K562 (cell line): Measurements from ENCODE around the gene COL4A1. TPM values are rescaled to one million over a fixed set of nuclear protein-coding genes. Genes with fewer than 3 reads are reported as not detected.

Source experiments
- ATAC-seq: fragments of 200-7000 bp; cut with Tn5 transposase; 3 replicates; pipeline ENCODE4 v1.9.1; 2020; ENCODE audit warnings: moderate library complexity
- BruUV-seq: library from RNA; stranded (reverse); fragments of 400-500 nt; replicated peaks from 2 replicates; lab custom pipeline; 2021; lab: Mats Ljungman, UMichigan
- CTCF ChIA-PET: fragments of 300-600 bp; formaldehyde crosslinking; extraction: SDS; loops from one replicate; lab custom pipeline; 2021; ENCODE audit warnings: low intra/inter-chr PET ratio; lab: Yijun Ruan, JAX
- POLR2A ChIA-PET: fragments of 300-600, 350-650 bp; sonication (Branson Sonifier 250); formaldehyde crosslinking; extraction: SDS; loops from one replicate; lab custom pipeline; 2021; ENCODE audit warnings: antibody characterized with exemption, inconsistent platforms; lab: Yijun Ruan, JAX
- DNase-seq, 4 experiments: peaks; one replicate each; pipeline versions ENCODE4 v3.0.0 to v3.0.0-alpha.2; 2011 to 2018; ENCODE audit warnings: low spot score in 3 of 4, mixed read lengths in 3 of 4; ENCODE audit errors: extremely low read depth in 1 of 4
- FAIRE-seq: peaks from 2 replicates; lab custom pipeline; 2011; peaks lifted over from hg19 to GRCh38; lab: Jason Lieb, UNC
- H2AFZ ChIP-seq: 2 replicates; pipeline ENCODE4 v1.6.0; 2011; ENCODE audit warnings: low read depth, low read length, control low read depth, inconsistent platforms
- H3K27ac ChIP-seq: fragments of 200-600 bp; 3 replicates; pipeline ENCODE4 v1.8.0; 2011; ENCODE audit warnings: low read depth, mild to moderate bottlenecking, control low read depth, inconsistent platforms, low read length, moderate library complexity, mixed read lengths; ENCODE audit errors: extremely low read depth
- H3K27me3 ChIP-seq, 2 experiments: fragments of 300-600 bp in 1 of 2; 2 replicates in 1 of 2; 3 replicates in 1 of 2; pipeline versions ENCODE4 v1.6.0 to v1.8.0; 2011; ENCODE audit warnings: inconsistent platforms in 2 of 2, low read length in 2 of 2, mild to moderate bottlenecking in 1 of 2, mixed read lengths in 1 of 2, moderate library complexity in 1 of 2; ENCODE audit not compliant: control insufficient read depth in 2 of 2, insufficient read depth in 2 of 2
- H3K36me3 ChIP-seq: fragments of 300-600 bp; 3 replicates; pipeline ENCODE4 v1.8.0; 2011; ENCODE audit warnings: mild to moderate bottlenecking, low read length, inconsistent platforms; ENCODE audit not compliant: control insufficient read depth, insufficient read depth
- H3K4me1 ChIP-seq, 2 experiments: fragments of 200-600 bp in 1 of 2; replicated peaks in 1 of 2; 2 replicates in 1 of 2; 3 replicates in 1 of 2; pipeline versions ENCODE4 v1.5.1 to v1.8.0; 2011; ENCODE audit warnings: inconsistent platforms in 2 of 2, low read length in 2 of 2, mild to moderate bottlenecking in 1 of 2, mixed read lengths in 1 of 2, moderate library complexity in 1 of 2; ENCODE audit not compliant: control insufficient read depth in 2 of 2, insufficient read depth in 2 of 2
- H3K4me2 ChIP-seq: 2 replicates; pipeline ENCODE4 v1.6.1; 2011; ENCODE audit warnings: low read length, control low read depth, inconsistent platforms, mixed read lengths; ENCODE audit not compliant: insufficient read depth
- H3K4me3 ChIP-seq: fragments of 200-600 bp; sonication (generic), shearing (Covaris generic); 2 replicates; pipeline ENCODE4 v1.5.1; 2016; ENCODE audit warnings: control low read depth, inconsistent platforms
- H3K79me2 ChIP-seq: fragments of 200-600 bp; 3 replicates; pipeline ENCODE4 v1.8.0; 2011; ENCODE audit warnings: low read length, inconsistent platforms; ENCODE audit not compliant: control insufficient read depth, insufficient read depth
- H3K9ac ChIP-seq, 2 experiments: 2 replicates each; pipeline versions ENCODE4 v1.6.0 to v1.6.1; 2011; ENCODE audit warnings: low read depth in 2 of 2, low read length in 2 of 2, control low read depth in 1 of 2, inconsistent platforms in 1 of 2, mild to moderate bottlenecking in 1 of 2, mixed read lengths in 1 of 2; ENCODE audit not compliant: insufficient read depth in 1 of 2
- H3K9me1 ChIP-seq: one replicate; pipeline ENCODE4 v1.6.0; 2011; ENCODE audit warnings: inconsistent platforms, mild to moderate bottlenecking, low read length, moderate library complexity; ENCODE audit not compliant: control insufficient read depth, insufficient read depth
- H3K9me3 ChIP-seq: replicated peaks from 2 replicates; pipeline ENCODE4 v1.5.1; 2011; ENCODE audit warnings: low read depth, low read length, inconsistent platforms; ENCODE audit not compliant: control insufficient read depth, insufficient read depth
- H4K20me1 ChIP-seq: replicated peaks from 2 replicates; pipeline ENCODE4 v1.6.1; 2011; ENCODE audit warnings: low read length, inconsistent platforms, mixed read lengths; ENCODE audit not compliant: control insufficient read depth, insufficient read depth
- KAT8 ChIP-seq: fragments of 450-650 bp; IDR thresholded peaks from 2 replicates; pipeline ENCODE4 v1.6.1; 2016; ENCODE audit warnings: low read depth, mild to moderate bottlenecking
- MTA3 ChIP-seq: fragments of 450-650 bp; formaldehyde crosslinking; IDR thresholded peaks from 2 replicates; pipeline ENCODE4 v1.6.1; 2017; ENCODE audit warnings: mild to moderate bottlenecking, borderline replicate concordance
- SRF ChIP-seq, 2 experiments: fragments of 250-450, 450-650 bp in 1 of 2; sonication (Bioruptor Pico) in 1 of 2; sonication (generic) in 1 of 2; formaldehyde crosslinking; IDR thresholded peaks; 2 replicates each; pipeline versions ENCODE4 v1.5.0 to v1.5.1; 2020 to 2022; ENCODE audit warnings: mild to moderate bottlenecking in 1 of 2, missing genetic modification reagents in 1 of 2
- WGBS: fragments of 100-300 bp; shearing (Covaris generic); methylation state at CpG from one replicate; pipeline ENCODE4 v1.1.6; 2016; ENCODE audit warnings: low coverage, mixed read lengths; ENCODE audit not compliant: insufficient coverage; ENCODE audit errors: missing lambda C conversion rate; 5-methylcytosine and 5-hydroxymethylcytosine counted together
- in situ Hi-C: fragments of 300-500 bp; cut with MboI; formaldehyde crosslinking; loops from 4 replicates; pipeline ENCODE4 v1.15.0; 2018; ENCODE audit warnings: inconsistent platforms, mixed read lengths
- intact Hi-C: fragments of 100-400 bp; cut with micrococcal nuclease; formaldehyde crosslinking; loops from 2 replicates; pipeline ENCODE4 v1.14.2; 2022
- polyA plus RNA-seq, 8 experiments: library from polyadenylated mRNA; depleted of rRNA in 4 of 8; stranded (reverse) in 5 of 8; unstranded in 3 of 8; fragments of >200 nt; fragmentation: Nextera tagmentation in 2 of 8; fragmentation: Illumina TruSeq in 1 of 8; extraction: Ambion mirVana in 2 of 8; extraction: Trizol in 1 of 8; gene quantifications; 2 replicates each; pipeline versions ENCODE4 v1.2.1 to v1.2.3, GENCODE V29; 2011 to 2014; ENCODE audit warnings: inconsistent platforms in 1 of 8, missing spikeins in 1 of 8
- total RNA-seq, 7 experiments: library from RNA; depleted of rRNA in 6 of 7; stranded (reverse); fragments of >200 nt in 6 of 7; fragmentation: Illumina TruSeq in 2 of 7; extraction: Trizol in 2 of 7; gene quantifications; 2 replicates each; pipeline versions ENCODE4 v1.2.1 to v1.2.3, GENCODE V29; 2011 to 2021; ENCODE audit warnings: low replicate concordance in 1 of 7
- TF ChIP-seq, protein P1 (sequence below), 2 experiments: fragments of 450-650 bp; formaldehyde crosslinking in 1 of 2; IDR thresholded peaks; 2 replicates each; pipeline versions ENCODE4 v1.4.0 to v1.6.1; 2014 to 2020; ENCODE audit warnings: mild to moderate bottlenecking in 2 of 2, borderline replicate concordance in 1 of 2, low read depth in 1 of 2

Gene COL4A1
- total and polyA plus RNA-seq, 9 of the 15 experiments (the other 6 are each of a cell fraction or from before 2014, with no cell fraction given): 0.35 TPM; not detected in 8

DNA sequence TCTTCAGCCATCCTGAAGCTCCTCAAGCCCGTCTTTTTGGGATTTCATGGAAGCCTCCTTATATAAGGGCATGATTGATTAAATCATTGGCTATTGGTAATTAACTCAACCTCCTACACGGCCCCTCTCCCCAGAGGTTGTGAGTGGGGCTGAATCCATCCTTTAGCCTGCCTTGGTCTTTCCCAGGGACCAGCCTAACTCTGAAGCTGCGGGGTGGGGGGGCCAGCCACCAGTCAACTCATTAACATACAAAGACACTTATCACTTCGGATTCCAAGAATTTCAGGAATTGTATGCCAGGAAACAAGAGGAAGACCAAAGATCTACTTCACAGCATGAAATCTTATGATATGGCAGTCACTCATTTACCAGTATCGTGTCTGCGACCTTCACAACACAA, 9.9 kb downstream of the COL4A1 start:
- ChIA-PET CTCF (no interaction called here), POLR2A (interaction anchor here (0.5 kb wide), 1 partner anchor 674 kb away, joined by 3 read pairs; no protein-coding TSS in a partner anchor)
- no peaks in the 10 kb centered on the region for H3K9me3 ChIP-seq
- H3K4me2 ChIP-seq: no peak overlapping the region
- no peak overlapping the region for H3K9ac ChIP-seq
- H3K36me3 ChIP-seq: no peaks in the 10 kb centered on the region
- WGBS: 0% methylated on average over 5 of the region's 6 CpGs
- in situ Hi-C loops: no loop called here
- FAIRE-seq (no peak), DNase-seq (no peak), ATAC-seq (no peak)
- no peak overlapping the region for H3K27ac ChIP-seq
- no peaks in the 10 kb centered on the region for H3K9me1 ChIP-seq
- no peak overlapping the region for H2AFZ ChIP-seq
- peaks cover 6 to 24% of the 10 kb centered on the region in 2 experiments; a peak in 3 of 5 replicates for H3K27me3 ChIP-seq
- intact Hi-C loops: no loop called here
- H3K4me1 ChIP-seq: peaks cover 0 to 4% of the 10 kb centered on the region in 2 experiments; a peak in 1 of 5 replicates
- no peaks in the 10 kb centered on the region for H4K20me1 ChIP-seq
- no peaks in the 10 kb centered on the region for H3K79me2 ChIP-seq
- TF ChIP-seq MTA3: no peak
- TF ChIP-seq, protein P1, sequence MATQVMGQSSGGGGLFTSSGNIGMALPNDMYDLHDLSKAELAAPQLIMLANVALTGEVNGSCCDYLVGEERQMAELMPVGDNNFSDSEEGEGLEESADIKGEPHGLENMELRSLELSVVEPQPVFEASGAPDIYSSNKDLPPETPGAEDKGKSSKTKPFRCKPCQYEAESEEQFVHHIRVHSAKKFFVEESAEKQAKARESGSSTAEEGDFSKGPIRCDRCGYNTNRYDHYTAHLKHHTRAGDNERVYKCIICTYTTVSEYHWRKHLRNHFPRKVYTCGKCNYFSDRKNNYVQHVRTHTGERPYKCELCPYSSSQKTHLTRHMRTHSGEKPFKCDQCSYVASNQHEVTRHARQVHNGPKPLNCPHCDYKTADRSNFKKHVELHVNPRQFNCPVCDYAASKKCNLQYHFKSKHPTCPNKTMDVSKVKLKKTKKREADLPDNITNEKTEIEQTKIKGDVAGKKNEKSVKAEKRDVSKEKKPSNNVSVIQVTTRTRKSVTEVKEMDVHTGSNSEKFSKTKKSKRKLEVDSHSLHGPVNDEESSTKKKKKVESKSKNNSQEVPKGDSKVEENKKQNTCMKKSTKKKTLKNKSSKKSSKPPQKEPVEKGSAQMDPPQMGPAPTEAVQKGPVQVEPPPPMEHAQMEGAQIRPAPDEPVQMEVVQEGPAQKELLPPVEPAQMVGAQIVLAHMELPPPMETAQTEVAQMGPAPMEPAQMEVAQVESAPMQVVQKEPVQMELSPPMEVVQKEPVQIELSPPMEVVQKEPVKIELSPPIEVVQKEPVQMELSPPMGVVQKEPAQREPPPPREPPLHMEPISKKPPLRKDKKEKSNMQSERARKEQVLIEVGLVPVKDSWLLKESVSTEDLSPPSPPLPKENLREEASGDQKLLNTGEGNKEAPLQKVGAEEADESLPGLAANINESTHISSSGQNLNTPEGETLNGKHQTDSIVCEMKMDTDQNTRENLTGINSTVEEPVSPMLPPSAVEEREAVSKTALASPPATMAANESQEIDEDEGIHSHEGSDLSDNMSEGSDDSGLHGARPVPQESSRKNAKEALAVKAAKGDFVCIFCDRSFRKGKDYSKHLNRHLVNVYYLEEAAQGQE (IDR thresholded peaks at IDR 0.05; ENCODE audit: borderline replicate concordance): no peak
- TF ChIP-seq, protein P1 (CRISPR knock-in tag; IDR thresholded peaks at IDR 0.05; ENCODE audit: low read depth): no peak
- no peak for TF ChIP-seq SRF (CRISPR knock-in tag; IDR thresholded peaks at IDR 0.05)
- no peak for TF ChIP-seq KAT8
- no TSS peak for BruUV-seq
- no peak overlapping the region for H3K4me3 ChIP-seq
